OCI-LY3 (cell line): ENCODE measurements around the gene EPAS1.

Experiments used
- H2AFZ ChIP-seq: fragments of 200-600, 300-600 bp; shearing (Covaris generic); 2 replicates; pipeline ENCODE4 v1.6.0; 2014; ENCODE audit warnings: antibody characterized with exemption, low read depth, low read length
- H3K27ac ChIP-seq: fragments of 200-600, 300-600 bp; sonication (generic); 2 replicates; pipeline ENCODE4 v1.5.1; 2014; ENCODE audit warnings: mild to moderate bottlenecking, low read length, moderate library complexity, mixed read lengths
- H3K27me3 ChIP-seq: fragments of 200-600, 300-600 bp; sonication (generic); 2 replicates; pipeline ENCODE4 v1.6.1; 2014; ENCODE audit warnings: low read depth, low read length, mixed read lengths
- H3K36me3 ChIP-seq: fragments of 200-600, 300-600 bp; sonication (generic); replicated peaks from 2 replicates; pipeline ENCODE3; 2014; ENCODE audit warnings: low read depth, low read length, mixed read lengths
- H3K4me1 ChIP-seq: fragments of 300-600, 200-600 bp; sonication (generic); 2 replicates; pipeline ENCODE4 v1.6.1; 2014; ENCODE audit warnings: low read length, mixed read lengths
- H3K4me2 ChIP-seq: fragments of 200-600, 300-600 bp; sonication (generic); 2 replicates; pipeline ENCODE4 v1.6.1; 2014; ENCODE audit warnings: low read length, mixed read lengths
- H3K4me3 ChIP-seq: fragments of 300-600, 200-600 bp; sonication (generic); 2 replicates; pipeline ENCODE4 v1.5.1; 2014; ENCODE audit warnings: antibody characterized with exemption, mild to moderate bottlenecking, low read length, moderate library complexity
- H3K79me2 ChIP-seq: fragments of 300-600, 200-600 bp; shearing (Covaris generic); 2 replicates; pipeline ENCODE4 v1.6.1; 2014; ENCODE audit warnings: mild to moderate bottlenecking, low read length, mixed read lengths
- H3K9ac ChIP-seq: fragments of 300-600, 200-600 bp; shearing (Covaris generic); 2 replicates; pipeline ENCODE4 v1.6.0; 2014; ENCODE audit warnings: mild to moderate bottlenecking, low read length, moderate library complexity
- H3K9me3 ChIP-seq: fragments of 200-600, 300-600 bp; shearing (Covaris generic); 2 replicates; pipeline ENCODE4 v1.6.1; 2014; ENCODE audit warnings: low read length, mixed read lengths; ENCODE audit not compliant: insufficient read depth
- H4K20me1 ChIP-seq: fragments of 200-600, 300-600 bp; sonication (generic); 2 replicates; pipeline ENCODE4 v1.6.1; 2016; ENCODE audit warnings: low read length, mixed read lengths; ENCODE audit not compliant: insufficient read depth
- EZH2phosphoT487 ChIP-seq: fragments of 200-600 bp; shearing (Covaris generic); IDR thresholded peaks from 2 replicates; pipeline ENCODE4 v1.6.1; 2018; ENCODE audit warnings: antibody characterized with exemption, mixed run types, low read depth
- TF ChIP-seq, protein P1 (sequence below): fragments of 200-600, 300-600 bp; sonication (generic); IDR thresholded peaks from 2 replicates; pipeline ENCODE4 v1.5.1; 2014; ENCODE audit warnings: antibody characterized with exemption, low read length, low read depth

The EPAS1 gene

DNA sequence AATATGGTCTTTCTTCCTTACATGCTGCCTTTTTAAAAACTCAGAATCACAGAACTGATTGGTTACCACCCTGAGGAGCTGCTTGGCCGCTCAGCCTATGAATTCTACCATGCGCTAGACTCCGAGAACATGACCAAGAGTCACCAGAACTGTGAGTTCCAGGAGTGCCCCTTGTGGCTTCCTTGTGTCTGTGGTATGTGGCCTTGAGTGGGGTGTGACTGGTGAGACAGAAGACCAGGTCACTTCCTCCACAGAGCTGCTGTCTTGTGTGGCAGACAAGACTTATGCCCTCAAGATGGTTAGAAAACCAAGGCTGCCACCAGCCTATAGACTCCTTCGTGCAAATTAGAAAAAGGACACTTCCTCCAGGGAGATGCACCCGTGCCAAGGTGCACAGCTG, 72.6 kb downstream of the EPAS1 start:
- no peaks in the 10 kb centered on the region for H3K79me2 ChIP-seq
- no peaks in the 10 kb centered on the region for H4K20me1 ChIP-seq
- H2AFZ ChIP-seq: no peak overlapping the region; the same call in 1 of the 2 replicates
- H3K27ac ChIP-seq: no peak overlapping the region
- peaks cover 23% of the 10 kb centered on the region for H3K4me1 ChIP-seq
- no peak overlapping the region for H3K4me2 ChIP-seq
- H3K9me3 ChIP-seq: 0 out of 2 replicates have a peak, but pooled peaks cover 3% of the 10 kb centered on the region
- no peak overlapping the region for H3K9ac ChIP-seq
- H3K4me3 ChIP-seq: no peak overlapping the region
- no peaks in the 10 kb centered on the region for H3K27me3 ChIP-seq
- no peaks in the 10 kb centered on the region for H3K36me3 ChIP-seq
- TF ChIP-seq EZH2phosphoT487: no peak
- TF ChIP-seq, protein P1, sequence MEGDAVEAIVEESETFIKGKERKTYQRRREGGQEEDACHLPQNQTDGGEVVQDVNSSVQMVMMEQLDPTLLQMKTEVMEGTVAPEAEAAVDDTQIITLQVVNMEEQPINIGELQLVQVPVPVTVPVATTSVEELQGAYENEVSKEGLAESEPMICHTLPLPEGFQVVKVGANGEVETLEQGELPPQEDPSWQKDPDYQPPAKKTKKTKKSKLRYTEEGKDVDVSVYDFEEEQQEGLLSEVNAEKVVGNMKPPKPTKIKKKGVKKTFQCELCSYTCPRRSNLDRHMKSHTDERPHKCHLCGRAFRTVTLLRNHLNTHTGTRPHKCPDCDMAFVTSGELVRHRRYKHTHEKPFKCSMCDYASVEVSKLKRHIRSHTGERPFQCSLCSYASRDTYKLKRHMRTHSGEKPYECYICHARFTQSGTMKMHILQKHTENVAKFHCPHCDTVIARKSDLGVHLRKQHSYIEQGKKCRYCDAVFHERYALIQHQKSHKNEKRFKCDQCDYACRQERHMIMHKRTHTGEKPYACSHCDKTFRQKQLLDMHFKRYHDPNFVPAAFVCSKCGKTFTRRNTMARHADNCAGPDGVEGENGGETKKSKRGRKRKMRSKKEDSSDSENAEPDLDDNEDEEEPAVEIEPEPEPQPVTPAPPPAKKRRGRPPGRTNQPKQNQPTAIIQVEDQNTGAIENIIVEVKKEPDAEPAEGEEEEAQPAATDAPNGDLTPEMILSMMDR: no peak

DNA sequence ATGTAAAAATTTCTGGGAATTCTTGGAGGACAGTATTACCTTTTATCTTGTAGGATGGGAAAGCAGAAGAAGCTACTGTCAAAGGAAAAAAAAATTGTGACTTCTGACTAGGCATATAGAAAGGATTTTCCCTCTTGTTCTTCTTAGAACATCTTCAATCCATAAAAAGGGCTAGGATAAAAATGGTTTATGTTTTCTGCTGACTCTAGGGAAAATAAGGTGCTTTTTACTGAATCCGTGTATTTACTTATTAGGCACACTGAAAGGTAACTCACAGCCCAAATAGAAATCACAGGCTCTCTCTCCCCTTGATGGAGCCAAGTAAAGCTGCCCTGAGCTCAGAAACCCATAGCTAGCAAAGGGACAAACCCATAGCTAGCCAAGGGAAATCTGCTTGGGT, 74.6 kb downstream of the EPAS1 start:
- H3K4me2 ChIP-seq: no peak overlapping the region
- H2AFZ ChIP-seq: no peak overlapping the region
- H3K4me1 ChIP-seq: peaks cover 14% of the 10 kb centered on the region
- no peak overlapping the region for H3K27ac ChIP-seq
- TF ChIP-seq, protein P1: no peak
- TF ChIP-seq EZH2phosphoT487: no peak
- H3K27me3 ChIP-seq: no peaks in the 10 kb centered on the region
- no peak overlapping the region for H3K4me3 ChIP-seq
- H4K20me1 ChIP-seq: no peaks in the 10 kb centered on the region
- 0 out of 2 replicates have a peak, but pooled peaks cover 3% of the 10 kb centered on the region for H3K9me3 ChIP-seq
- no peaks in the 10 kb centered on the region for H3K36me3 ChIP-seq
- no peaks in the 10 kb centered on the region for H3K79me2 ChIP-seq
- no peak overlapping the region for H3K9ac ChIP-seq

DNA sequence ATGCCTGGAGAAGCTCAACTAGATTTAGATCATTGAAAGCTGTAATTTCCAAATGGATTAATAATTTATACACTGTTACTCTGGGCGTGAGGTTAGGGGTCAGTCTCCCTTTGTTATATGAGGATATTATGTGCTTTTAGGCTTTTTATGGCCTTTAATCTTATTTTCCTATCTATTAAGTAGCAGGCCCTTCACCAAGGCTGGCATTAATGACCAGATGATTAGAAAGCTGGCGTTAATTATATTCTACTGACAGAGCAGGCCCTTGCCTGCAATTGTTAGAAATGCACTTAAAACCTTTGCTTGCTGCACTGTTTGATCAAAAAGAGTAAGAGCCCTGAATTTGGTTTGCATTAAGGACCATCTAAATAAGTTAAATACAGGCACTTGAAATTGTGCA, 75.3 kb downstream of the EPAS1 start:
- no peak overlapping the region for H3K9ac ChIP-seq
- no peak overlapping the region for H3K27ac ChIP-seq
- H3K36me3 ChIP-seq: no peaks in the 10 kb centered on the region
- H3K4me3 ChIP-seq: no peak overlapping the region
- no peaks in the 10 kb centered on the region for H4K20me1 ChIP-seq
- 0 out of 2 replicates have a peak, but pooled peaks cover 3% of the 10 kb centered on the region for H3K9me3 ChIP-seq
- no peak overlapping the region for H3K4me2 ChIP-seq
- no peak overlapping the region for H2AFZ ChIP-seq
- no peaks in the 10 kb centered on the region for H3K27me3 ChIP-seq
- TF ChIP-seq, protein P1: no peak
- no peak for TF ChIP-seq EZH2phosphoT487
- H3K79me2 ChIP-seq: no peaks in the 10 kb centered on the region
- peaks cover 14% of the 10 kb centered on the region for H3K4me1 ChIP-seq

DNA sequence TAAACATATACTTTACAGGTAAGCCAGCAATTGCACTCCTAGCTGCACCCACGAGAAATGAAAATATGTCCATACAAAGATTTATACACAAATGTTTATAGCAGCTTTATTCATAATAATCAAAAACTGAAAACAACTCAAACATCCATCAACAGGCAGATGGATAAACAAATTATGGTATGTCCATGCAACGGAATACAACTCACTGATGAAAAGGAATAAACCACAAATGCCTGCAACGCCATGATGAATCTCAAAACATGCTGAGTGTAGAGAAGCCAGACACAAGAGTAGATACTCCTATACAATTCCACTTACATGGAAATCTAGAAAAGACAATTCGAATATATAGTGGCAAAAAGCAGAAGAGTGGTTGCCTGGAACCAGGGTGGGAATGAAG, 76.0 kb downstream of the EPAS1 start:
- TF ChIP-seq EZH2phosphoT487: no peak
- TF ChIP-seq, protein P1: no peak
- Histone ChIP-seq H3K4me2 (no peak overlapping the region), H3K27me3 (no peaks in the 10 kb centered on the region), H3K9ac (no peak overlapping the region), H3K36me3 (no peaks in the 10 kb centered on the region), H3K4me3 (no peak overlapping the region), H3K27ac (no peak overlapping the region), H3K79me2 (no peaks in the 10 kb centered on the region), H2AFZ (no peak overlapping the region), H4K20me1 (no peaks in the 10 kb centered on the region), H3K9me3 (0 out of 2 replicates have a peak, but pooled peaks cover 3% of the 10 kb centered on the region), H3K4me1 (peaks cover 7% of the 10 kb centered on the region)
